Pons (tissue), 1 donor: ENCODE measurements around the gene IARS2.
"Not testable (repeated sequence)": the region's sequence is repeated elsewhere in the genome, so short reads cannot be mapped to it uniquely, and the experiment has no call there.

Experiments used
- DNase-seq: peaks from one replicate; pipeline ENCODE4 v3.0.0-alpha.2; 2016; ENCODE audit warnings: low spot score

IARS2 gene

DNA sequence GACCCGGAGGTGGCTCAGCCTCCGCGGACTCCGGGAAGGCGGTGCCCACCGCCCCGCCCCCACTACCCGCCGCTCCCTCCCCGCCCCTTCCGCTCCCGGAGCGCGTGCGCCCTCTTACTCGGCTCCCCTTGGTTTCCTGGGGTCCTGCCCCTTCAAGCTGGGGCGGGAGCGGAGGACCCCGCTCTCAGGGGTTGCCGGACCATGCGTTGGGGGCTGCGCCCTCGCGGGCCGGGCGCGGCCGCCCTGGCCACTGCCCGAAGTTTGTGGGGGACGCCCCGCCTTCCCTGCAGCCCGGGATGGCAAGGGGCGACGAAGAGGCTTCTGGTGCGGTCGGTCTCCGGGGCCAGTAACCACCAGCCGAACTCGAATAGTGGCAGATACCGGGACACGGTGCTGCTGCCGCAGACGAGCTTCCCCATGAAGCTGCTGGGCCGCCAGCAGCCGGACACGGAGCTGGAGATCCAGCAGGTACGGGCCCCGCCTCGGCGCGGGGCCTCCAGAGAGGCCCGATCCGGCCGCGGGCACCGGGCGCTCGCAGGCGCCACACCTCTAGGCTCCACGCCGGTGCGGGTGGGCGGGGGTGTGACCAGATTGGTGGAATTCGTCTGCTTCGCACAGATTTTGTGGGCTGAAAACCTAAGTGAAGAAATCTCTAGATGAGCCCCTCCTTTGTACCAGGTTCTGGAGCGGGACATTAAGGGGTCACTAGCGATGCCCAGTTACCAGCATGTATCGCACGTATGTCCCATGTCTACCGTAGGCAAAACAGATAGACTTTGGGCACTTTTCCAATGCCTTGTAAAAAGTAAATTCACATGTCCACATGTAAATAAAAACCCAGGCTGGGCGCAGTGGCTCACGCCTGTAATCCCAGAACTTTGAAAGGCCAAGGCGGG, at the start of gene IARS2:
IARS2 (plus strand) TSS at position 117 of the 896 bp plus-strand sequence; CDS start at position 202, 85 bp downstream.
- peak; percentile 84 for DNase-seq

DNA sequence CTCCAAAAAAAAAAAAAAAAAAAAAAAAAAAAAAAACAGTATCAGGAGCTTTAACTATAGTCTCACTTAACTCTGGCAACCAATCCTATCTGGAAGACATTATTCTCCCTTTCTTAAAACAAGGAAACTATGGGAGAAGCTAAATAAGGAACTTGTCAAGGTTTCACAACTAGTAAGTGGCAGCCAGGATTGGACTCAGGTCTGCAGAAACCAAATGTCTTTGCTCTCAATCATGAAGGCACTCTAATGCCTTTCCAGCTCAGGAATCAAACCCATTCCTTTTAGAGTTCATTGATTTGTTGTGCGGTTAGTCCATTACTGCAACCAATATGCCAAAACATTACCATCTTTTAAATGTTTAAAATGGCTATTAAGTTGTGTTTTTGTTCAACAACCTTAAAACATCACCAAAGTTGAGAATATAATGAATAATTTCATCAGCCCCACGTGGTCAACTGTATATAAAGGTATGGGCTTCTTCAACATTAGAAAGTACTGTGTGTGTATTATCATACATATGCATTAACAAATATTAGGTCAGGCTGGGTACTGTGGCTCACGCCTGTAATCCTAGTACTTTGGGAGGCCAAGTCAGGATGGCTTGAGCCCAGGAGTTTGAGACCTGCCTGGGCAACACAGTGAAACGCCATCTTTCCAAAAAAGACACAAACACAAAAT, 49.1 kb upstream of the IARS2 start:
- no peak for DNase-seq

DNA sequence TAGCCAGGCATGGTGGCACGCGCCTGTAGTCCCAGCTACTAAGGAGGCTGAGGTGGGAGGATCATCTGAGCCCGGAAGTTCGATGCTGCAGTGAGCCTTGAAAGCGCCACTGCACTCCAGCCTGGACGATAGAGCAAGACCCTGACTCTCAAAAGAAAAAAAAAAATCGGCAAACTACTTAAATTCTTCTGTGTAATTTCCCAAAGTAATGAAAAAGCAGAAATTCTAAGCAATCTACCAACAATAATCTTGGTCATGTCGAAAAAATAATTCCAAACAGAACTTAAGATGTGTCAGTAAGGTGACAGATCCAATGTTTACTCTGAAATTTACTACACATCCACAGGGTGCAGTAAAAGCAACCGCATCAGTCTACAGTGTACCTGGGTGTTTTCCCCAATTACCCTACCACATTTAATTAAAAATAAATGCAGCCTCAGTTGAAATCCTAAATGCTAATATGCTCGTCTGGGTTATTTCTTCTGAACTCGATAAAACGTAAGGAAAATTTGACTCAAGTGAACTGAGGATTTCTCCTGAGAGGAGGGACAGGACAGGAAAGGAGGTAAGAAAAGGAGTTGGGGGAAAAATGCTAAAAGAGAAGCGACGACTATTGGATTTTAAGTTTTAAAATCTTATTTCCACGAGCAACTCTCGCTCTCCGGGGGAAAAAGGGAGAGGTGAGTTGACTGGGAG, 48.4 kb upstream of the IARS2 start:
- DNase-seq = peak; percentile 43

DNA sequence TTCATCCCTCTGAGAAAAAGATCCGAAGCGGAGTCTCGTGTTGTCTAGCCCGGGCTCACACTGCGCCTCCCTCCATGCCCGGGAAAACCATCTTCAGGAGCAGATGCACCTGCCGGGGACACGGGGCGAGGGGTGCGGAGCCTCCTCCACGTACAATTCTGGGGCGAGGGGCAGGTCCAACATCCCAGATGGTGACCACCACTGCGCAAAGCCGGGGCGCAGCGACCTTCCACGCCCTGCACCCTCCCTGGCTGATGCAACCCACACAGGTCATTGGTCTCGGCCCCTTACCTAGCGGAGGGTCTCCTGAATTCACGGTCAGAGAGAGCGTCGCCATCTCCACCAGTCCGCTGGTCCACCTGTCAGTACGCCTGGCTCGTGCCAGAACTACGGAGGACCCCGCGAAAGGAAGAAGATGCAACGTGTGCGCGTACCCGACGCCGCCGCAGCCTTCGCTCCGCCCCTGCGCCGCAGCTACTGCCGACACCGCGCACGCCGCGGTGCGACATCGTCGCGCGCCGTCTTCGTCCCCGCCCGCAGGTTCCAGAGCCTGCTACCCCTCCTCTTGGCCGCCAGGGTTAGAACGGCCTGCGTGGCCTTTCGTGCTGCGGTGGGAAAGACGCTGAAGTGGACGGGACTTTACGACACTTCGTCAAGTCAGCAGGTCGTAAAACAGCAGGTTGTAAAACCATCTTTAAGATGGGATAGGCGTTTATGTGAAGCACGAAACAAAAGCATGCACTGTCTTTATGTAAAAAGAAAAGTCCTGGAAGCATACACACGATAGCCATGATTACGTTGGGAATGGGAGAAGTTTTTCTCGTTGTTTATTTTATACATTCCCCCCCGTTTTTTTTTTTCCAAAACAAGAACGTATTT, 47.6 kb upstream of the IARS2 start, which contains the start of gene EPRS1:
EPRS1 (minus strand) TSS at position 454 of the 879 bp plus-strand sequence; CDS start at position 337, 117 bp downstream.
- peak; percentile 94 for DNase-seq

DNA sequence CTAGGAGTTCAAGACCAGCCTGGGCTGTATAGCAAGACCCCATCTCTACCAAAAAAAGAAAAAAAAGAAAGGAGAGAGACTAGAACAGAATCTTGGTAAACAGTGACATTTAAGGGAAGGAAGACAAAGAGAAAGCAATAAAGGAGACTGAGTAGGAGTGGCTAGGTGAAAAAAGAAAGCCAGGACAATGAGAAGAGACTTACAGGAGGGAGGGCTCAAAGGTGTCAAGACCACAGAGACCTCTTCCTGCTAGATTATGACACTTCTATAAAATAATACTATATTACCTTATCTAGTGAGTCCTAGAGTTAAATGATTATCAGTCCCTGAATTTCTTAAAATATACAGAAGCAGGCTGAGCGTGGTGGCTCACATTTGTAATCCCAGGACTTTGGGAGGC, 37.6 kb upstream of the IARS2 start:
- no peak for DNase-seq

DNA sequence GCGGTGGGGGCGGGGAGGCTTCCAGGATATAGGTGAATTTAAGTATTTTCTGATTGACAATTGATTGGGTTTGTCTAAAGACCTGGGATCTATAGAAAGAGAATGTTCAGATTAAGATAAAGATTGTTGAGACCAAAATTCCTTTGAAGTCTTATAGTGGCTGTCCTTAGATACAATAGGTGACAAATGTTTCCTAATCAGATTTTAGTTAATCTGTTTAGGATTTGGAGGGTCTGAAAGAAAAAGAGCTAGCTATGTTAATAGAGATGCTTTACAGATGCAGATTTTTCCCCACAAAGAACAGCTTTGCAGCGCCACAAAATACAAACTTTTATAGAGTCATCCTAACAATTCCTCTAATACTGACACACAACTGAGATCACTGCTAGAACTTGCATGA, 33.1 kb upstream of the IARS2 start:
- DNase-seq = no peak

DNA sequence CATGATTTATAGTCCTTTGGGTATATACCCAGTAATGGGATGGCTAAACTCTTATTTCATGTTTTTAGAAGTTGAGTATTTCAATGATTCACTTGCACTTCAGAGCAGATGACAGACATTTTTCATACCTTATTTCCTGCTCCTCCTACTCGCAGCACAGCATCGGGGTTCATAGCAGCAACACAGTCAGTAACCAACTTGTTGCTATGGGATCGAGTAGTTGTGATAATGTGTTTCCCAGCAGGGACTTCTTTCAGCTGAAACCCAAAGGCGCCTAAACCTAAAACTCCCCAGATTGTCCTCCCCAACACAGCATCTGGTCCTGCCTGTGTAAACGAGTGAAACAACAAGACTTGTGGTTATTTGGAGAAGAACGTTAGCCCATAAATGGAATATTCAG, 31.3 kb upstream of the IARS2 start:
- DNase-seq = no peak

DNA sequence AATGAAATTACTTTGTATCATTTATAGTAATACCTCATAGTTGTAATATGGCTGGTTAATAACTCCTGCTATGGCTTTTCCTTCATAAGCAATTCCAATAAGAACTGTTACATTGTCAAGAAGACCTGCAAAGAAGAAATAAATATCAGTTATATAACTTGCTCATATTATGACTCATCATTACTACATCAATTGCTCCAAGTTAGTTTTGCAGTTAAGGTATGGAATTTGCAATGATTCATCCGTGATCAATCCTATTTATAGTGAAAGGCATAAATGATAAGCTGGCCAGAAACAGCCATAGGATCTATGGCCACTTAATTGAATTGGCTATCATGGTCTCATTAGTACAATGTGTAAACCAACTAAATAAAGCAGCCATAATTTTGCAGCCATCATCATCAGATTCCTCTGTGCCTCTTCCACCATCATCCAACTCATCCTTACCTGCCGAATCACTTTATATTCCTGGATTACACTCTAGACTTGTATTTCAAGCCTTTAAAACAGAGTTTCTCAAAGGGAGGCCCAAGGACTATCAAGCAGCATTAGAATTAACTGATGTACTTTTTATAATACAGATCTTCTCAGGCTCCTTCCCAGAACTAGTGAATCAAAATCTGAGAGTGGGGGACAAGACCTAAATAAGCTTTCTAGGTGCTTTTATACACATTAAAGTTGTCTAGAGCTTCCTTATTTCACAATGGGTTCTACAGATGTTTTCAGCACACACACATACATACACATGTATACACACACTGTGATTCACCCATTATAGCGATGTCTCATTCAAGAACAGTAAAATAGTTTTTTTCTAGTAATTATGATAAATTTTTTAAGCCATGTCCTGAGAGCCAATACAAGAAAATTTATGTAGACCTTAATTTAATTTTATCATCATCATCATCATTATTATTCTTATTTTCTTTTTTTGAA, 26.4 kb upstream of the IARS2 start:
- no peak for DNase-seq

DNA sequence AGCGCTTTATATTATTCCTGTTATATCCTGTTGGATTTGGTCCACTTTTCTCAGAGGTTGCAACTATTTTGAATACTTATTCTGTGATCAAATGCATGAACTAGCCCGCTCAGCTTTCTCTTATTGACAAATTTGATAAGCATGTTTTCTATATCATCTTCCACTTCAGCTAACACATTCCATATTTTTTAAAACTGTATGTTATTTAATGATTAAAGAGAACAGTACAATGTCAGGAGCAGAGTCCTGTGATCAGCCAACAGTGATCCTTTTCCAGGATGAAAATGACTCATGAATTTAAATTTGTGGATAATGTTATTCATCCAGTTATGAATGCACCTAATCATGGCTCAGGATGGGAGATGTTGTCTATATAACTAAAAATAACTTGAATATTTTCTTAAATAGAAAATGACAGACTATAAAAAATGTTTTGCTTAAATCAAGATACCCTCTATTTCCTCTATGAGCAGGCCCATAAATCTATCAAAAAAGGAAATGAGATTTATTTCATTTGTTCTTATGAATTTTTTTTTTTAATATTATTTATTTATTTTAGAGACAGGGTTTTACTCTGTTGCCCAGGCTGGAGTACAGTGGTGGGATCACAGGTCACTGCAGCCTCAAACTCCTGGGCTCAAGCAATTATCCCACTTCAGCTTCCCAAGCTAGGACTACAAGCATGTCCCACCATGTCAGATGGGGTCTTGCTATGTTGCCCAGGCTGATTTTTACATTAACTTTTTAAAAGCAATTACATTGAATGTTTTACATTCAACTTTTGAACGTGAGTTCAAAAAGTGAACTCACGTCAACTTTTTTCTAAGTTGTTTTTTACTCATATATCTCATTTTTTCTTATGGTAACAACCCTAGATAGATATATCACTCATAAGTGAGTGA, 16.8 kb upstream of the IARS2 start:
- no peak for DNase-seq

DNA sequence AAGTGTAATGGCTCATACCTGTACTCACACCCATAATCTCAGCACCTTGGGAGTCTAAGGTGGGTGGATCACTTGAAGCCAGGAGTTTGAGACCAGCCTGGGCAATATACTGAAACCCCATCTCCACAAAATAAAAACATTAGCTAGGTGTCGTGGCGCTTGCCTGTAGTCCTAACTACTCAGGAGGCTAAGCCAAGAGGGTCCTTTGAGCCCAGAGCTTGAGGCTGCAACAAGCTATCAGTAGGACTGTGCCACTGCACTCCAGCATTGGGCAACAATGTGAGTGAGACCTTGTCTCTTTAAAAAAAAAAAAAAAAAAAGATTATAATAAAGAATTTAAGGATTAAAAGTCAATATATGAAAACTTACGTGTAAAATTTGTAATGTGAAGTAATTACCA, 16.0 kb upstream of the IARS2 start:
- no peak for DNase-seq

DNA sequence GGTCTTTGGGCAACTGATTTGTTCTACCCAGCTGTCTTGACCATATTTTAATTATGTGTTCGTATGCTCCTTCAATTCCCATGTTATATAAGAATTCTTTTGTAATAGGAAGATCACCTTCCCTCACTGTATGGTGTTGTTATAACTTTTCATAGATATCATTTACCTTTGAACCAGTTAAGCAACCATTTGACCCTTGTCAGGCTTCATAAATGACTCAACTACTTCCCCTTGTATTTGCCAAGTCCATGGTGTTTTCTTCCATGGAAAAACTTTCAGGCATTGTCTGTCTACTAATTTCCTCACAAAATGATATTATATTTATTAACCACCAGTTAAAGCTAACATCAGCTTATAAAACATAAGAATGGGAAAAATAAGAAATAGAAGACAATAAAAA, 9.5 kb upstream of the IARS2 start:
- DNase-seq = no peak

DNA sequence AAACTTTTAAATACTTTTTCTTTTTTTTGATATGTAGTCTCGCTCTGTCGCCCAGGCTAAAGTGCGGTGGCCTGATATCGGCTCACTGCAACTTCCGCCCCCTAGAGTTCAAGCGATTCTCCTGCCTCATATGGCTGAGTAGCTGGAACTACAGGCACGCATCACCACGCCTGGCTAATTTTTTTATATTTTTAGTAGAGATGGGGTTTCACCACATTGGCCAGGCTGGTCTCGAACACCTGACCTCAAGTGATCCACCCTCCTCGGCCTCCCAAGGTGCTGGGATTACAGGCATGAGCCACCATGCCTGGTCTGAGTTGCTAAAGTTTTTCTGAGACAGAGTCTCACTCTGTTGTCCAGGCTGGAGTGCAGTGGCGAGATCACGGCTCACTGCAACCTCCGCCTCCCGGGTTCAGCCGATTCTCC, 7.7 kb upstream of the IARS2 start:
- not testable (repeated sequence) for DNase-seq

DNA sequence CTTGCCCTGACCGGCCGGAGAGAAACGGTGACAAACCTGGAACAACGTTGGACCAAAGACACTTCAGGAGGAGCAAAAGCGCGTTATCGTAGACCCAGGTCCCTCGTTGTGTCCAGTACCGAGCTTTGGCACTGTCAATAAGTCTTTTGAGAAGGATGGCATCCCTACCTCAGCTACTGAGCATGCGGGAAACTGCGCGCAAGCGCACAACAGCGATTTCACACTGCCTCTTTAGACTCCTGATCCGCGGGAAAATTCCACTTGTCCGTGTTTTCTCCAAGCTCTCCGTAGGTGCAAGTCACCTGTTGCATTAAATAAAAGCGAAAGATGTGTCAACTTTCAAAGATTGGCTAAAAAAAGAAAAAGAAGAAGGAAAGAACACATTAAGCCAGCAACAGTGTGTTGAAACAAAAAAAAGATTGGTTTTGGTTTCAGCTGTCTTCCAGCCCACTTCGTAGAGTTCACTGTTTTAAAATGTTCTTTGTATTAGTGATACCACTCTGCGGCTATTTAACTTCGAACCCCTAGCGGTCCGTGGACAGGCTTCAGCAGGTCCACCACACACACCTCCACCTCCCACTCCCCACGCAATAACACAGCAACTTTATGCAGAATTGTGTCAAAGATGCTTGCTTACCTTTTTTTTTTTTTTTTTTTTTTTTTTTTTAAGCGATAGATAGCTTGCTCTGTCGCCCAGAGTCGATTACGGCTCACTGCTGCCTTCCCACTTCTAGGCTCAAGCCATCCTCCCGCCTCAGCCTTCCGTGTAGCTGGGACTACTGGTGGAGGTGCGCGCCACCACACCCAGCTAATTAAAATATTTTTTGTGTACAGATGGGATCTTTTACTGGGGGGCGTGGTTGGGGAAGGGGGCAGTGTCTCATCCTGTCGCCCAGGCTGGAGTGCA, 4.0 kb upstream of the IARS2 start, which contains the start of gene BPNT1:
BPNT1 (minus strand) TSS at position 139 of the 907 bp plus-strand sequence. CDS start 9,942 bp downstream, outside the sequence.
- DNase-seq = peak; percentile 97

DNA sequence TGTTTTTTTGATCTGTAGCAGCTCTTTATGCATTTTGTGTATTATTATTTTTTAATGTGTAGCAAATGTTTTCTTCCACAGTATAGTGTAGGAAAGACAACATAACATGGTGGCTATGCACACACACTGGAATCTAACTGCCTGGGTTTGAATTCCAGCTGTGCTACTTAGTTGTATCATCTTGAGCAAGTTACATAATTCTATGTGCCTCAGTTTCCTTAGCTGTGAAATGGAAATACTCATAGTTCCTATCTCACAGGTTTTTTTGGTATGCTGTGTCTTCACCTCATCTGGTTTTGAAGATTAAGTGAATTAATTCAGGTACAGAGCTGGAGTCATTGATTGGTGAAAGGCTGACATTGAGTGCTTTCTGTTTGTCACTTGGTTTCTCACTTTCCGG, 1.2 kb upstream of the IARS2 start:
- DNase-seq = no peak

DNA sequence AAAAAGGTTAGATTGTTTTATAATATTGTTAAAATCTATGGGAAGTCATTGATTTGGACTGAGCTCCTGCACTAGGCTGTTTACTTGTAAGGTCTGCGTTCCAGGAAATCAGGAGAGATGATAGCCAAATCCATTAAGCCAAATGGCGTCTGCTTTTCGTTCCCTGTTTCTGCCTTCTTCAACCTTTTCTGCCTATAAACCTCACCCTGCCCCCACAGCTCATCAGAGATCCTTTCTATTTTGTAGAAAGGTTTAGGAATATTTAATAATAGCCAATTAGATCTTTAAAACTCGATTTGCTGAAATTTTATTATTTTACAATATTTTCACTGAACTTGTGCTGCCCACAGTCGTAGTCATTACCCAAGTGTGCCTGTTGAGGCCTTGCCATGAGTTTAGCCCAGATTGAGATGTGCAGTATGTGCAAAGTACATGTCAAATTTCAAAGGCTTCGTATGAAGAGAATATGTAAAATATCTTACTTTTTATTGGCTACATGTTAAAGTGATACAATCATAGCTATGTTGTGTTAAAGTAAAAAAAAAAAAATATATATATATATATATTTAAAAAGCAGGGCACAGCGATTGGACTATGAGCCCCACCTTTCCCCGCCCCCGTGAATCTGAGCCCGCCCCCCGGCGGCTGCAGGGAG, 444 bp upstream of the IARS2 start:
- no peak for DNase-seq

DNA sequence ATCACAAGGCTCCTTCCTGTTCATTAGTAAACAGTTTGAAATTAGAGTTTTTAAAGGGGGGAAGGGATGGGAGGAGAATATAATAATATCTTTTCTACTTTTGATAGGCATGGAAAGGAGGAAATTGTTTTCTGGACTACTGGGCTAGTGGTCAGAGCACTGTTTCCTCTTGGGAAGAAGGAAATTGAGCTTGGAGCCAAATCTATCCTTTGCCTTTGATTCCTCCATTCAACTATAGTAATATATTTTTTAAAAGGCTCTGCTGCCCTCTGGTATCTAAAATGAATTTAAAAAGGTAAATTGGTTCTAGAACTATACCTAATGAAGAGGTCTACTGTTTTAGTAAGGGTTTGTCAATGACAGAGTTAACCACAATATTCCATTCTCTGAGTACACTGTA, 5.9 kb downstream of the IARS2 start:
- DNase-seq = no peak

DNA sequence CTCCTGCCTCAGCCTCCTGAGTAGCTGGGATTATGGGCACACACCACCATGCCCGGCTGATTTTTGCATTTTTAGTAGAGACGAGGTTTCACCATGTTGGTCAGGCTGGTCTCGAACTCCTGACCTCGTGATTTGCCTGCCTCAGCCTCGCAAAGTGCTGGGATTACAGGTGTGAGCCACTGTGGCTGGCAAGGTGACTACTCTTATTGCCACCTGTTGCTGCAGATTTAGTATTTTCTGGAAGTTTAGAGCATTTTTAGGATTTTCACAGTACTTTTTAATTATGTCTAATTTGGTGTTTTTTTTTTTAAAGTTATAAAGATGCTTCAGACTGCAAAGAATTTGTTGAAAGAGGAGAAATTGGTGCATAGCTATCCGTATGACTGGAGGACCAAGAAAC, 16.5 kb downstream of the IARS2 start:
- not testable (repeated sequence) for DNase-seq

DNA sequence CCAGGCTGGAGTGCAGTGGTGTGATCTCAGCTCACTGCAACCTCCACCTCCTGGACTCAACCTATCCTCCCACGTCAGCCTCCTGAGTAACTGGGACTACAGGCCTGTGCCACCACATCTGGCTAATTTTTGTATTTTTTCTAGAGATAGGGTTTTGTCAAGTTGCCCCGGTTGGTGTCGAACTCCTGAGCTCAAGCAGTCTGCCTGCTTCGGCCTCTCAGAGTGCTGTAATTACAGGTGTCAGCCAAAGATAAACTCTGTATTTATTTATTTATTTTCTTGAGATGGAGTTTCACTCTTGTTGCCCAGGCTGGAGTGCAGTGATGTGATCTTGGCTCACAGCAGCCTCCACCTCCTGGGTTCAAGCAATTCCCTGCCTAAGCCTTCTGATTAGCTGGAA, 18.7 kb downstream of the IARS2 start:
- DNase-seq = not testable (repeated sequence)
